H1 (cell line): ENCODE measurements around the gene ATOH7. TPM values are rescaled to one million over a fixed set of nuclear protein-coding genes. Genes with fewer than 3 reads are reported as not detected.
"Not testable (repeated sequence)": the region's sequence is repeated elsewhere in the genome, so short reads cannot be mapped to it uniquely, and the experiment has no call there.

Source experiments
- CTCF ChIA-PET: fragments of 300-600 bp; sonication (Branson Sonifier 250); formaldehyde crosslinking; loops from one replicate; lab custom pipeline; 2021; ENCODE audit not compliant: partially characterized antibody; lab: Charles Lee
- POLR2A ChIA-PET: fragments of 300-600 bp; sonication (Branson Sonifier 250); formaldehyde crosslinking; loops from one replicate; lab custom pipeline; 2021; ENCODE audit warnings: inconsistent platforms; ENCODE audit not compliant: partially characterized antibody; lab: Charles Lee
- DNase-seq, 2 experiments: peaks; one replicate each; pipeline versions ENCODE4 v3.0.0 to v3.0.0-alpha.2; 2010 to 2022; ENCODE audit warnings: low spot score in 2 of 2, low read depth in 1 of 2, mixed read lengths in 1 of 2
- FAIRE-seq: peaks from 2 replicates; lab custom pipeline; 2011; peaks lifted over from hg19 to GRCh38; lab: Jason Lieb, UNC
- H2AFZ ChIP-seq: 2 replicates; pipeline ENCODE4 v1.8.1; 2012; ENCODE audit warnings: low read length, inconsistent platforms
- H2AK5ac ChIP-seq: 2 replicates; pipeline ENCODE4 v1.6.1; 2013; ENCODE audit warnings: low read depth, low read length
- H2BK120ac ChIP-seq: replicated peaks from 2 replicates; pipeline ENCODE3; 2013; ENCODE audit warnings: low read depth, low read length, inconsistent platforms
- H2BK12ac ChIP-seq: 2 replicates; pipeline ENCODE4 v1.6.1; 2013; ENCODE audit warnings: low read depth, low read length
- H2BK15ac ChIP-seq: 2 replicates; pipeline ENCODE4 v1.6.1; 2013; ENCODE audit warnings: low read length
- H2BK20ac ChIP-seq: 2 replicates; pipeline ENCODE4 v1.6.1; 2013; ENCODE audit warnings: low read length
- H2BK5ac ChIP-seq: 2 replicates; pipeline ENCODE4 v1.6.1; 2013; ENCODE audit warnings: low read depth, low read length
- H3K14ac ChIP-seq: 2 replicates; pipeline ENCODE4 v1.6.1; 2013; ENCODE audit warnings: inconsistent platforms; ENCODE audit not compliant: insufficient read length
- H3K18ac ChIP-seq: 2 replicates; pipeline ENCODE4 v1.6.1; 2013; ENCODE audit warnings: low read length; ENCODE audit errors: extremely low read depth
- H3K23ac ChIP-seq: 2 replicates; pipeline ENCODE4 v1.6.1; 2013; ENCODE audit warnings: inconsistent platforms; ENCODE audit not compliant: insufficient read length
- H3K23me2 ChIP-seq: 2 replicates; pipeline ENCODE4 v1.6.1; 2013; ENCODE audit warnings: low read depth, low read length
- H3K27ac ChIP-seq: 2 replicates; pipeline ENCODE4 v1.6.1; 2011; ENCODE audit warnings: low read depth, low read length, inconsistent platforms
- H3K27me3 ChIP-seq, 4 experiments: replicated peaks in 1 of 4; 1 replicate in 1 of 4; 2 replicates in 3 of 4; pipeline versions ENCODE4 v1.6.1 to v1.8.1; 2011 to 2013; ENCODE audit warnings: low read length in 3 of 4, mild to moderate bottlenecking in 3 of 4, inconsistent platforms in 2 of 4, mixed read lengths in 2 of 4, moderate library complexity in 1 of 4; ENCODE audit not compliant: control insufficient read depth in 3 of 4, insufficient read depth in 3 of 4; ENCODE audit errors: extremely low read depth in 1 of 4
- H3K36me3 ChIP-seq, 4 experiments: 2 replicates each; pipeline versions ENCODE4 v1.6.1 to v1.8.1; 2011 to 2013; ENCODE audit warnings: mild to moderate bottlenecking in 4 of 4, low read length in 3 of 4, moderate library complexity in 2 of 4, control low read depth in 1 of 4, inconsistent platforms in 1 of 4; ENCODE audit not compliant: insufficient read depth in 4 of 4, control insufficient read depth in 2 of 4
- H3K4ac ChIP-seq: replicated peaks from 2 replicates; pipeline ENCODE3; 2013; ENCODE audit warnings: low read length, low read depth, mixed read lengths, inconsistent platforms; ENCODE audit not compliant: insufficient read length
- H3K4me1 ChIP-seq, 4 experiments: replicated peaks in 1 of 4; 1 replicate in 1 of 4; 2 replicates in 3 of 4; pipeline versions ENCODE4 v1.6.1 to v1.8.1; 2011 to 2013; ENCODE audit warnings: low read length in 3 of 4, inconsistent platforms in 2 of 4, mixed read lengths in 1 of 4; ENCODE audit not compliant: insufficient read depth in 4 of 4, control insufficient read depth in 3 of 4
- H3K4me2 ChIP-seq, 2 experiments: 2 replicates each; pipeline versions ENCODE4 v1.6.1 to v1.8.1; 2011 to 2013; ENCODE audit warnings: low read depth in 2 of 2, low read length in 2 of 2, control low read depth in 1 of 2, inconsistent platforms in 1 of 2, mild to moderate bottlenecking in 1 of 2; ENCODE audit not compliant: insufficient read depth in 1 of 2
- H3K4me3 ChIP-seq, 4 experiments: fragments of 200-600, 300-600 bp in 1 of 4; sonication (generic), shearing (Covaris generic), sonication (Bioruptor Twin) in 1 of 4; 2 replicates each; pipeline versions ENCODE4 v1.5.1 to v1.8.1; 2011 to 2016; ENCODE audit warnings: low read length in 4 of 4, low read depth in 3 of 4, control low read depth in 2 of 4, inconsistent platforms in 2 of 4, mild to moderate bottlenecking in 2 of 4, mixed read lengths in 1 of 4, moderate library complexity in 1 of 4; ENCODE audit not compliant: insufficient read depth in 2 of 4; ENCODE audit errors: extremely low read depth in 1 of 4
- H3K56ac ChIP-seq: replicated peaks from 2 replicates; pipeline ENCODE3; 2013; ENCODE audit warnings: low read depth, mild to moderate bottlenecking, mixed read lengths, low read length, inconsistent platforms; ENCODE audit not compliant: insufficient read length
- H3K79me1 ChIP-seq: 2 replicates; pipeline ENCODE4 v1.6.1; 2013; ENCODE audit warnings: low read depth, low read length, control low read depth
- H3K79me2 ChIP-seq, 2 experiments: 2 replicates each; pipeline versions ENCODE4 v1.6.1 to v1.8.1; 2012 to 2013; ENCODE audit warnings: low read length in 2 of 2, mild to moderate bottlenecking in 2 of 2, inconsistent platforms in 1 of 2; ENCODE audit not compliant: insufficient read depth in 2 of 2, control insufficient read depth in 1 of 2
- H3K9ac ChIP-seq, 4 experiments: replicated peaks in 1 of 4; 1 replicate in 1 of 4; 2 replicates in 3 of 4; pipeline versions ENCODE4 v1.6.1 to v1.8.1; 2011 to 2013; ENCODE audit warnings: low read depth in 3 of 4, low read length in 3 of 4, control low read depth in 2 of 4, mild to moderate bottlenecking in 2 of 4, moderate library complexity in 2 of 4, inconsistent platforms in 1 of 4; ENCODE audit errors: extremely low read depth in 1 of 4
- H3K9me3 ChIP-seq, 2 experiments: 2 replicates each; pipeline versions ENCODE4 v1.6.1 to v1.8.1; 2012 to 2013; ENCODE audit warnings: mild to moderate bottlenecking in 2 of 2, moderate library complexity in 2 of 2, control low read depth in 1 of 2, inconsistent platforms in 1 of 2, low read depth in 1 of 2, low read length in 1 of 2, mixed read lengths in 1 of 2; ENCODE audit not compliant: insufficient read depth in 2 of 2
- H4K20me1 ChIP-seq, 2 experiments: replicated peaks in 1 of 2; 2 replicates each; pipeline versions ENCODE3 to v1.8.1; 2011 to 2013; ENCODE audit warnings: inconsistent platforms in 2 of 2, low read length in 2 of 2, mild to moderate bottlenecking in 1 of 2; ENCODE audit not compliant: insufficient read depth in 2 of 2, control insufficient read depth in 1 of 2
- H4K5ac ChIP-seq: 2 replicates; pipeline ENCODE4 v1.6.1; 2013; ENCODE audit warnings: low read length, low read depth, mixed read lengths, inconsistent platforms; ENCODE audit not compliant: insufficient read length
- H4K8ac ChIP-seq: 2 replicates; pipeline ENCODE4 v1.8.0; 2013; ENCODE audit warnings: mild to moderate bottlenecking, moderate library complexity, low read length, inconsistent platforms; ENCODE audit not compliant: insufficient read depth; ENCODE audit errors: extremely low read depth
- H4K91ac ChIP-seq: replicated peaks from 2 replicates; pipeline ENCODE3; 2013; ENCODE audit warnings: low read length, mixed read lengths, inconsistent platforms; ENCODE audit not compliant: insufficient read length
- WGBS, 2 experiments: shearing (Covaris generic) in 1 of 2; methylation state at CpG; one replicate each; pipeline versions ENCODE4 v1.1.6 to v1.1.7; 2013 to 2015; ENCODE audit warnings: low lambda C conversion rate in 2 of 2, mixed read lengths in 2 of 2, inconsistent platforms in 1 of 2, low coverage in 1 of 2, missing lambda C conversion rate in 1 of 2; ENCODE audit not compliant: insufficient replicate concordance in 2 of 2, insufficient coverage in 1 of 2, insufficient read length in 1 of 2; ENCODE audit errors: extremely low coverage in 1 of 2, missing lambda C conversion rate in 1 of 2; 5-methylcytosine and 5-hydroxymethylcytosine counted together
- polyA plus RNA-seq, 7 experiments: library from polyadenylated mRNA; depleted of rRNA in 3 of 7; stranded (reverse) in 5 of 7; unstranded in 2 of 7; fragments of >200 nt in 5 of 7; fragments of 200-250 nt in 2 of 7; gene quantifications; 1 replicate in 5 of 7; 2 replicates in 1 of 7; 4 replicates in 1 of 7; pipeline versions ENCODE4 v1.2.1 to v1.2.3, GENCODE V29; 2011 to 2013; ENCODE audit warnings: missing spikeins in 2 of 7, mixed read lengths in 2 of 7
- total RNA-seq: library from RNA; stranded (reverse); fragmentation: NEBNext Ultra II Directional; extraction: Animal tissue kit (Norgen Biotek cat#: 25700); gene quantifications from 2 replicates; pipeline ENCODE4 v1.2.1, GENCODE V29; 2021

The ATOH7 gene
- total and polyA plus RNA-seq, 2 of the 8 experiments (the other 6 are each of a cell fraction or from before 2014, with no cell fraction given): 0.39 to 1.0 TPM

DNA sequence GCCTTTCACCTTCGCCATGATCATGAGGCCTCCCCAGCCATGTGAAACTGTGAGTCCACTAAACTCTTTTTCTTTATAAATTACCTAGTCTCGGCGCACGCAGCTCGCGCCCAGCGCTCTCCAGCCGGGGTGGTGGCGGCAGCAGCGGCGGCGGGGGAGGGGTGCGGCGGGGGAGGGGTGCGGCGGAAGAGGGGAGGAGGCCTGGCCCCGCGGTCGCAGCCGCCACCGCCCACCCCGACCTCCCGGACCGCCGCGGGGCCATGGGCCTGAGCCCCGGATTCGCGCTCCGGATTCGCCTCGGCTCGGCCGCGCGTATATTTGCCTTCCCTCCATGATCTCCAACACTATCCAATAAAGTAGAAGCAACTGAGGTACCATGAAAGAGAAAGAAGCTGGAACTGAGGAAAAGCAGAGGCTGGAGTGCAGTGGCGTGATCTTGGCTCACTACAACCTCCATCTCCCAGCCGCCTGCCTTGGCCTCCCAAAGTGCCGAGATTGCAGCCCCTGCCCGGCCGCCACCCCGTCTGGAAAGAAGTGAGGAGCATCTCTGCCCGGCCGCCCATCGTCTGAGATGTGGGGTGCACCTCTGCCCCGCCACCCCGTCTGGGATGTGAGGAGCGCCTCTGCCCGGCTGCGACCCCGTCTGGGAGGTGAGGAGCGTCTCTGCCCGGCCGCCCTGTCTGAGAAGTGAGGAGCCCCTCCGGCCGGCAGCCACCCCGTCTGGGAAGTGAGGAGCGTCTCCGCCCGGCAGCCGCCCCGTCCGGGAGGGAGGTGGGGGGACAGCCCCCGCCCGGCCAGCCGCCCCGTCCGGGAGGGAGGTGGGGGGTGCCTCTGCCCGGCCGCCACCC is 47.2 kb upstream of the ATOH7 start:
- 93% methylated on average over 19 of the region's 70 CpGs; no CpG with 5 or more reads in 1 of the 2 experiments for WGBS, 2 experiments
- H3K27me3 ChIP-seq, H3K56ac ChIP-seq, H3K23me2 ChIP-seq, H3K23ac ChIP-seq, H4K20me1 ChIP-seq, H2AK5ac ChIP-seq, H2AFZ ChIP-seq, H3K18ac ChIP-seq, FAIRE-seq, H2BK12ac ChIP-seq, H4K8ac ChIP-seq, H3K4ac ChIP-seq, H3K27ac ChIP-seq, H3K4me3 ChIP-seq, H3K4me2 ChIP-seq, H3K14ac ChIP-seq, H4K5ac ChIP-seq, H3K79me1 ChIP-seq, H3K9ac ChIP-seq, H3K36me3 ChIP-seq, H3K79me2 ChIP-seq, H4K91ac ChIP-seq, H2BK15ac ChIP-seq, H2BK20ac ChIP-seq, POLR2A ChIA-PET, H2BK5ac ChIP-seq, H2BK120ac ChIP-seq, H3K4me1 ChIP-seq: not testable (repeated sequence)
- CTCF ChIA-PET: interaction anchor here (1.3 kb wide), 1 partner anchor 44 kb away, joined by 3 read pairs; no protein-coding TSS in a partner anchor
- peak in 1 of 2 experiments; percentile 54 for DNase-seq
- peaks cover 14 to 25% of the 10 kb centered on the region in 2 experiments; a peak in 3 of 4 replicates for H3K9me3 ChIP-seq
